ENCODE results near the gene ARHGAP23.

- TF ChIP-seq CTCF (IDR thresholded peaks at IDR 0.05) = no peak
- TF ChIP-seq POLR2A (IDR thresholded peaks at IDR 0.05) = no peak
Observed at GRCh38 chr17:38545531-38546225, 117.4 kb downstream of the ARHGAP23 start.

Measured in thyroid gland (tissue), 4 donors.